HFF-Myc (cell line): ENCODE measurements around the gene LGI1.

ENCODE experiments used
- DNase-seq: peaks from one replicate; pipeline ENCODE4 v3.0.0-alpha.2; 2011; ENCODE audit warnings: low read depth; ENCODE audit errors: extremely low read depth
- H3K4me3 ChIP-seq: replicated peaks from 2 replicates; pipeline ENCODE4 v1.5.1; 2011; ENCODE audit warnings: low read depth, mild to moderate bottlenecking, control low read depth, low read length
- CTCF ChIP-seq: IDR thresholded peaks from 2 replicates; pipeline ENCODE4 v1.5.1; 2012; ENCODE audit warnings: mild to moderate bottlenecking, low read depth, low read length, control low read depth; ENCODE audit errors: missing control alignments

LGI1 gene

GRCh38 chr10:93841961-93842360, 84.2 kb downstream of the LGI1 start:
- no peak for TF ChIP-seq CTCF
- DNase-seq: no peak
- H3K4me3 ChIP-seq: no peak overlapping the region

DNA sequence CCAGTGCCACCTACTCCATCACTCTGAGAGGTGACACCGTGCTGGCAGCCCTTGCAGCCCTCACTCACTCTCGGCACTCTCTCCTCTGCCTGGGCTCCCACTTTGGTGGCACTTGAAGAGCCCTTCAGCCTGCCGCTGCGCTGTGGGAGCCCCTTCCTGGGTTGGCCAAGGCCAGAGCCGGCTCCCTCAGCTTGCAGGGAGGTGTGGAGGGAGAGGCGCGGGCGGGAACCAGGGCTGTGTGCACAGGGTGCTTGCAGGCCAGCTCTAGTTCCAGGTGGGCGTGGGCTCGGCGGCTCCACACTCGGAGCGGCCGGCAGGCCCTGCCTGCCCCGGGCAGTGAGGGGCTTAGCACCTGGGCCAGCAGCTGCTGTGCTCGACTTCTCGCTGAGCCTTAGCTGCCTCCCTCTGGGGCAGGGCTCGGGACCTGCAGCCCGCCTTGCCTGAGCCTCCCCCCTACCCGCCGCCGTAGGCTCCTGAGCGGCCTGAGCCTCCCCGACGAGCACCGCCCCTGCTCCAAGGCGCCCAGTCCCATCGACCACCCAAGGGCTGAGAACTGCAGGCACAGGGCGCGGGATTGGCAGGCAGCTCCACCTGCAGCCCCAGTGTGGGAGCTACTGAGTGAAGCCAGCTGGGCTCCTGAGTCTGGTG, 87.4 kb downstream of the LGI1 start:
- H3K4me3 ChIP-seq: no peak overlapping the region
- no peak for DNase-seq
- no peak for TF ChIP-seq CTCF
